NCI-H1694 treated with DMSO at 0.1 percent for 48 hours (cell line): ENCODE measurements around the gene CEP68.
"Not testable (repeated sequence)": the region's sequence is repeated elsewhere in the genome, so short reads cannot be mapped to it uniquely, and the experiment has no call there.

Experiments
- DNase-seq: peaks from one replicate; lab custom pipeline; 2025; lab: John Stamatoyannopoulos, UW

Gene CEP68

GRCh38 chr2:65030476-65031332, 25.5 kb upstream of the CEP68 start:
- no peak for DNase-seq

GRCh38 chr2:65031341-65032018, 24.7 kb upstream of the CEP68 start:
- DNase-seq, result no peak

GRCh38 chr2:65032019-65032975, 23.9 kb upstream of the CEP68 start:
- DNase-seq, result no peak

- peak; percentile 54 for DNase-seq
These were observed 23.0 kb upstream of the CEP68 start for GRCh38 chr2:65033178-65033577.

DNA sequence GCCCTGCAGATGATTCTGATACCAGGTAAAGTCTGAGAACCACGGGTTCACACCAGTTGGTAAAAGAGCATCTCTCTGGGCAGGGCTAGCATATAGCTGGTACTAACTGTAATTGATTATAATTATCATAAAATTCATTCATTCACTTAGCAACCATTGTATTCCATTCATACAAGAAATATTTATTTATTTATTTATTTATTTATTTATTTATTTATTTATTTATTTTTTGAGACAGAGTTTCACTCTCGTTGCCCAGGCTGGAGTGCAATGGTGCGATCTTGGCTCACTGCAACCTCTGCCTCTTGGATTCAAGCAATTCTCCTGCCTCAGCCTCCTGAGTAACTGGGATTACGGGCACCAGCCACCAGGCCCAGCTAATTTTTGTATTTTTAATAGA, 22.5 kb upstream of the CEP68 start:
- not testable (repeated sequence) for DNase-seq

DNA sequence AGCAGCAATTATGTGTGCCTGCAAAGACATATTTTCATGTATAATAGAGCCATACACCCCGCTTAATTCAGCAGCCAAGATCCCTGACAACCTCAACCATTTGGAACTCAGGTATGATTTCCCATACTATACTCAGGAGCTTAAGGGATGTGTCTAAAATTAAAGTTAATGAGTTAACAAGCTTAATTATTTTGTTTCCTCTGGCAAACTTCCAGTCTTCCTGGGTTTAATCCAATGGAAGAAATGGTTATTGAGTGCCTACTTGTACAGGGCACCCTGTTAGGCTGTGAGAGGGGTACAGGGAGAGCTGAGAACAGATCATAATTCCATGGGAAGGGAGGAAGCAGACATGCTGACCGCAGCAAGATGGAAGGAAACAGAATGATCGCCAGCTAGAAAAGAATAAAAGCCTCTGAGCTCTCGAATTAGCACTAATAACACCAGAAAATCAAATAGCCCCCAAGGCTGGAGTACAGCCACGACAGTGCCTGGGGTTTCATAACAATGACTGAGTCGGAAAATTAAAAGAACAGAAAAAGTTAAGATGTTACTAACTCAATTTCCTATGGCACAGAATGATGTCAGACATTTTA, 20.8 kb upstream of the CEP68 start:
- no peak for DNase-seq

- no peak for DNase-seq
These were observed 19.0 kb upstream of the CEP68 start for GRCh38 chr2:65037178-65037577.

DNA sequence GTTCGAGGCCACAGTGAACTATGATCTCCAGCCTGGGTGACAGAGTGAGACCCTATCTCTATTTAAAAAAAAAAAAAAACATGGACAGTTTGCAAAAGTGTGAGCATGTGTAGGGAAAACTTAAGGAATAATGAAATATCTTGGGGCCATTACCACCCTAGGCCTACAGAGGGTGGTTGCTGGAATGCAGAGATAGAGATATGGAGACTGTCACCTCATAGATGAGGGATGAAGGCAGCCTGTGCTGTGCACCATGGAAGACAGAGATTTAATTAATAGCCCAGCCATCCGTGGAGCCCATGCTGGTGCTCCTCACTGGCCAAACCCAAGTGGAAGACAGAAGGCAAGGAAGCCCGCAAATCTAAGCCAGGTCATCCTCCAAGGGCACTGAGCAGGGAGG, 16.6 kb upstream of the CEP68 start:
- DNase-seq, result no peak

DNA sequence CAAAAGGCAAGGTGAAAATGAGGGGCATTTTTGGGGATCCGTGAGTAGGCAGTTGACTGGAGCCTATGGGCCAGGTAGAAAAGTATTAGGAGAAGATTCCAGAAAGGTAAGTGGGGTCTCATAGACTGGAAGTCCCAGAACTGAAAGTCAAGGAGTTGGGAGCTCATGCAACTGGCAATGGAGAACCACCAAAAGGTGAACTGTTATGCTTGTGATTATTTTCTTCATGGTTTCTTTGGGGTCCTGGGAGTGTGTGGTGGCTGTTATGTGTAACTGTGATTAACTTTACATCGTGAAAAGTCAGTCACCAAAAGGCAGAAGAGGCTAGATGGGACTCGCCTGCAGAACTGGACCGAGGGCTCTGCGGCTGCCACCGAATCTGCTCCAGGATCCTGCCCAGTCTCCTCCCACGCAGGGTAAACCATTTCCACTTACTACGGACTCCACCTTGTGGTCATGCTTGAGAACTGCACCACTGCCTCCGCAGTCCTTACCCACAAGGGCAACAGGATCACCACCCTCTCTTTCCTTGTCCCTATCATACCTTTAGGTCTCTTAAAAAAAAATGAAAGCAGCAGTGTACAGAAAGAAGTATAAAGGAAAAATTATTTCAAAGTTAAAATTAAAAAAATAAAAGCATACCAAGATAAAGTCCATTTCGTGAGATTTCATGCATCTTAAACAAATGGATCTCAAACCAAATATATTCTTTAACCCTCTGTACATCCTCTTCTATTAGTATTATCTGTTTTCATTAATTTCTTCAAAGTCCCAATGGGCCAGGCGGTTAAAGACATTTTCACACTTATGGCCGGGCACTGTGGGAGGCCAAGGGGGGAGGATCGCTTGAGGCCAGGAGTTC, 15.6 kb upstream of the CEP68 start:
- peak; percentile 77 for DNase-seq

GRCh38 chr2:65043001-65043400, 13.2 kb upstream of the CEP68 start:
- no peak for DNase-seq

GRCh38 chr2:65044097-65044735, 12.0 kb upstream of the CEP68 start:
- no peak for DNase-seq

DNA sequence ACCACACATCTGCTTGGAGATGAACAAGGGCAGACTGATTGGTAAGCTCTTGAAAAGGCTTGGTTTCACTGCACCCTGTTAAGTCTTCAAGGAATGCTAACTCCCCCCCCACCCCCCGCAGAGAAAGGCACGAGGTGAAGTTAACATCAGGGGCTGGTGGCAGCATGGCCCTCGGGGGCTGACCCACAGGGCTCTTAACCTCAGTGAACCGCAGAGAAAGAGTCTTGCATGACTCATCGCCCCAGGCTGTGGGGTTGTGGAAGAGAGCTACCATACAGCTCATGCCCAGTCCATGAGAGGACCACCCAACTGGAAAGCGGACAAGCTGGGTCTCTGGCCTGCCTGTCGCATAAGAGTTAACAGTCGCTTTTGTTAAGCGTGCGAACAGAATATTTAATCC, 10.6 kb upstream of the CEP68 start:
- DNase-seq, result no peak

DNA sequence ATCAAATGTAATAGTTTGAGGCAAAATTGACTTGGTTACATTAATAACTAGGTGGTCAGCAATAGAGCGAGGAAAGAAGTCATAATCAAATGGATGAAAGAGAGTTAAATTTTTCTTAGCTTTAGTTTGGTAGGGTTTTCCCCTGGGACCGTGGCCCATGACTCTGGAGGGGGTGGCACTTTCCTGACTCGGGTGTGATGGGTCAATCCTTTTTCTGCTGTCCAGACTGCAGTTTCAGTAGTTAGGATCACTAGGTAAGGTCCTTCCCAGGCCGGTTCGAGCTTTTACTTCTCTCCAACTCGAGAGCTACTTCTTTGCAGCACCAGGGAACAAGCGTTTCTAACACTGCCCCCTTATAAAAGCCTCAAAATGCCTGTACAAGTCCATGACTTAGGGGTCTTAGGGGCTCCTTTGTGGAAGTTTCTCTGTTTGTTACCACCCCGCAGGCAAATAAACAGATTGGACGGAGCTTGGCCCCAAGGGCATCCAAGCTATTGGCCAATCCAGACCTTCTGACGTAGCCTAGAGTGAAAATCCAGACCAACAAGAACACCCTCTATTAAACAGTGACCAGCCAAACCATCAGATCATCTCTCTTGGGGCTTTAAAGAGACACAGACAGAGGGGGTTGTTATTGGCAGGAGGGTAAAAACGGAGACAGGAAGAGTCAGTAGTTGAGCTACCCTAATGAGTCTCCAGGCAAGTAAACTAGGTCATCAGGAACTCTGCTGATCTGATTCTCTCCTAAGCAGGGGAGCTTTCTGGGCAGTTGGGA, 9.4 kb upstream of the CEP68 start:
- DNase-seq, result no peak

- no peak for DNase-seq
These were observed 7.1 kb upstream of the CEP68 start for GRCh38 chr2:65049010-65049639.

DNA sequence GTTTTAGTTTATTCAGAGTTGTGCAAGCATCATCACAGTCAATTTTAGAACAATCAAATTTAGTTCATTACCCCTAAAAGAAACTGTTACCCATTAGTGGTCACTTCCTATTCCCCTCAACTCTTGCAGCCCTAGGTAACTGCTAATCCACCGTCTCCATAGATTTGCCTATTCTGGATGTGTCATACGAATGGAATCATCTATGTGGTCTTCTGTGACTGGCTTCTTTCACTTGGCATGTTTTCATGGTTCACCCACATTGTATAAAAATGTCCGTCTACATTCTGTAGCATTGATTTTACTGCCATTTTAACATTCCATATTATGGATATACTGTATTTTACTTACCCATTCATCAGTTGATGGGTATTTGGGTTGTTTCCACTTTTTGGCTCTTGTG, 5.3 kb upstream of the CEP68 start:
- no peak for DNase-seq

- no peak for DNase-seq
These were observed 3.0 kb upstream of the CEP68 start for GRCh38 chr2:65053199-65053598.

- DNase-seq, result no peak
These were observed 1.3 kb upstream of the CEP68 start for GRCh38 chr2:65054749-65055421.

DNA sequence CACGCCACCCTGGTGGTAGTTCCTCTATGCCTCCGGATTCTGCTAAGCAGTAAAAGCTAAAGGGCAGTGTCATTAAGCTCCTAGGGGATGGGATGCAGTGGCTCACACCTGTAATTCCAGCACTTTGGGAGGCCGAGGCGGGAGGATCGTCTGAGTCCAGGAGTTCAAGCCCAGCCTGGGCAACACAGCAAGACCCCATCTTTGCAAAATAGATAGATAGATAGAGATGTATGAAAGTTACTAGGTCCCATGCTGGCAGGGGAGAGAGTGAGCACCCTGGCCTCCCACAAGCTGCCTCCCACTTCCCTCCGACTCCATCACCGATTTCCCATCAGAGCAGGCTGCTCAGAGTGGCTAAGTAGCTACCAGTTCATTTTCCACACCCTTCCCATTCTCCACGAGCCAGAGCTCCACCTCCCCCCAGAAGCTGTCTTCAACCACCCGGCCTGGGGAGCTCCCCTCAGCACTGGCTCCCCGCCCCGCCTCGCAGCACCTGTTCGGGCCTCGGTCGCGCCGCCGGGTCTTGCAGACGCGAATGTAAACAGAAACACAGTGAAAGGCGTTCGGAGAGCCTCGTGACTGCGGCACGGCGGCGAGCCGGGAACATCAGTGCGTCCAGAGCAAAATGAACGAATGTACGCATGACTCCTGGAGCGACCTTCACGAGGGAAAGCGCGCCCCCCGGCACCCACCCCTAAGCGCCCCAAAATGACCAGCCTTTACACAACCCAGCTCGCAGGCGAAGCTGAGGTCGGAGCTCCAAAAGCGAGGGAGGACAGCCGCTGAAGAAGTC, 598 bp upstream of the CEP68 start:
- no peak for DNase-seq
